Measurements from ENCODE around the gene FURIN. TPM values are rescaled to one million over a fixed set of nuclear protein-coding genes. Genes with fewer than 3 reads are reported as not detected.

Gene FURIN
- total and polyA plus RNA-seq, 2 experiments from 2014 or later = 67.9 to 98.9 TPM

DNA sequence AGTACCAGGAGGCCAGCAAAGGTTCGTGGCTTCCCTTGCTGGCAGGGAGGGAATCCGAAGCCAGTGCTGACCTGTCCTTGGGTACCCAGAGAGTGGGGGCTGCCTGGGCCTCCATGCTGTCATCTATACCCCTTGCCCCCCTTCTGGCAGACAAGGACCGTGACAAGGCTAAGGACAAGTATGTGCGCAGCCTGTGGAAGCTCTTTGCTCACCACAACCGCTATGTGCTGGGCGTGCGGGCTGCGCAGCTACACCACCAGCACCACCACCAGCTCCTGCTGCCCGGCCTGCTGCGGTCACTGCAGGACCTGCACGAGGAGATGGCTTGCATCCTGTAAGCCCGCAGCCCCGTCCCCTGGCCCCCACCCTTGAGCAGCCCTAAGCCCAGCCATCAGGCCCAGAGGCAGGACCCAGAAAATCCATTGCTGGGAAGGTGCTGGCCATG, 18.7 kb downstream of the FURIN start:
- Histone ChIP-seq H3K4me2 (no peak overlapping the region), H4K20me1 (ENCODE audit: insufficient read depth, poor library complexity, severe bottlenecking) (no peaks in the 10 kb centered on the region), H3K4me1 (ENCODE audit: insufficient read depth) (peaks cover 28% of the 10 kb centered on the region), H3K27me3 (no peaks in the 10 kb centered on the region), H3K27ac (no peak overlapping the region), H3K9me3 (ENCODE audit: low read depth) (no peaks in the 10 kb centered on the region), H3K4me3 (no peak overlapping the region), H2AFZ (no peak overlapping the region), H3K9me2 (replicated peaks; ENCODE audit: insufficient read depth) (no peaks in the 10 kb centered on the region), H3K36me3 (replicated peaks; ENCODE audit: insufficient read depth, low read depth) (no peaks in the 10 kb centered on the region), H3K79me2 (no peaks in the 10 kb centered on the region)
- WGBS (ENCODE audit: low lambda C conversion rate, missing lambda C conversion rate) = 96% methylated on average over 6 of the region's 13 CpGs
- DNase-seq (ENCODE audit: low spot score) = no peak
- TF ChIP-seq, protein P1, sequence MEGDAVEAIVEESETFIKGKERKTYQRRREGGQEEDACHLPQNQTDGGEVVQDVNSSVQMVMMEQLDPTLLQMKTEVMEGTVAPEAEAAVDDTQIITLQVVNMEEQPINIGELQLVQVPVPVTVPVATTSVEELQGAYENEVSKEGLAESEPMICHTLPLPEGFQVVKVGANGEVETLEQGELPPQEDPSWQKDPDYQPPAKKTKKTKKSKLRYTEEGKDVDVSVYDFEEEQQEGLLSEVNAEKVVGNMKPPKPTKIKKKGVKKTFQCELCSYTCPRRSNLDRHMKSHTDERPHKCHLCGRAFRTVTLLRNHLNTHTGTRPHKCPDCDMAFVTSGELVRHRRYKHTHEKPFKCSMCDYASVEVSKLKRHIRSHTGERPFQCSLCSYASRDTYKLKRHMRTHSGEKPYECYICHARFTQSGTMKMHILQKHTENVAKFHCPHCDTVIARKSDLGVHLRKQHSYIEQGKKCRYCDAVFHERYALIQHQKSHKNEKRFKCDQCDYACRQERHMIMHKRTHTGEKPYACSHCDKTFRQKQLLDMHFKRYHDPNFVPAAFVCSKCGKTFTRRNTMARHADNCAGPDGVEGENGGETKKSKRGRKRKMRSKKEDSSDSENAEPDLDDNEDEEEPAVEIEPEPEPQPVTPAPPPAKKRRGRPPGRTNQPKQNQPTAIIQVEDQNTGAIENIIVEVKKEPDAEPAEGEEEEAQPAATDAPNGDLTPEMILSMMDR (IDR thresholded peaks at IDR 0.05; ENCODE audit: poor library complexity) = no peak
- TF ChIP-seq EZH2 (IDR thresholded peaks at IDR 0.05; ENCODE audit: borderline replicate concordance) = no peak
- no peak for TF ChIP-seq EZH2phosphoT487 (IDR thresholded peaks at IDR 0.05; ENCODE audit: low read depth, severe bottlenecking, unreplicated experiment)

DNA sequence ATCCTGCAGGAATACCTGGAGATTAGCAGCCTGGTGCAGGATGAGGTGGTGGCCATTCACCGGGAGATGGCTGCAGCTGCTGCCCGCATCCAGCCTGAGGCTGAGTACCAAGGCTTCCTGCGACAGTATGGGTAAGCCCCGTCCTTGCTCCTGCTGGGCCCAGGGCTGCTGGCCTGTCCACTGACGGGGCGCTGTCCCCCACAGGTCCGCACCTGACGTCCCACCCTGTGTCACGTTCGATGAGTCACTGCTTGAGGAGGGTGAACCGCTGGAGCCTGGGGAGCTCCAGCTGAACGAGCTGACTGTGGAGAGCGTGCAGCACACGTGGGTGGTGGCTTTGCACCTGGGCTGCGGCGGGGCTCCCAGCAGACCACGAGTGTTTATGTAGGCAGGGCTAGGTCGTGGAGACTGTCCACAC, 20.9 kb downstream of the FURIN start:
- Histone ChIP-seq H2AFZ (no peak overlapping the region), H3K27ac (no peak overlapping the region), H3K4me1 (ENCODE audit: insufficient read depth) (peaks cover 15% of the 10 kb centered on the region), H3K9me2 (replicated peaks; ENCODE audit: insufficient read depth) (no peaks in the 10 kb centered on the region), H3K4me3 (no peak overlapping the region), H3K79me2 (no peaks in the 10 kb centered on the region), H3K4me2 (no peak overlapping the region), H3K9me3 (ENCODE audit: low read depth) (no peaks in the 10 kb centered on the region), H3K36me3 (replicated peaks; ENCODE audit: insufficient read depth, low read depth) (no peaks in the 10 kb centered on the region), H4K20me1 (ENCODE audit: insufficient read depth, poor library complexity, severe bottlenecking) (no peaks in the 10 kb centered on the region), H3K27me3 (no peaks in the 10 kb centered on the region)
- 89% methylated on average over 18 of the region's 18 CpGs for WGBS (ENCODE audit: low lambda C conversion rate, missing lambda C conversion rate)
- TF ChIP-seq EZH2phosphoT487 (IDR thresholded peaks at IDR 0.05; ENCODE audit: low read depth, severe bottlenecking, unreplicated experiment) (no peak), EZH2 (IDR thresholded peaks at IDR 0.05; ENCODE audit: borderline replicate concordance) (no peak)
- TF ChIP-seq, protein P1 (IDR thresholded peaks at IDR 0.05; ENCODE audit: poor library complexity) = no peak
- DNase-seq (ENCODE audit: low spot score) = no peak

DNA sequence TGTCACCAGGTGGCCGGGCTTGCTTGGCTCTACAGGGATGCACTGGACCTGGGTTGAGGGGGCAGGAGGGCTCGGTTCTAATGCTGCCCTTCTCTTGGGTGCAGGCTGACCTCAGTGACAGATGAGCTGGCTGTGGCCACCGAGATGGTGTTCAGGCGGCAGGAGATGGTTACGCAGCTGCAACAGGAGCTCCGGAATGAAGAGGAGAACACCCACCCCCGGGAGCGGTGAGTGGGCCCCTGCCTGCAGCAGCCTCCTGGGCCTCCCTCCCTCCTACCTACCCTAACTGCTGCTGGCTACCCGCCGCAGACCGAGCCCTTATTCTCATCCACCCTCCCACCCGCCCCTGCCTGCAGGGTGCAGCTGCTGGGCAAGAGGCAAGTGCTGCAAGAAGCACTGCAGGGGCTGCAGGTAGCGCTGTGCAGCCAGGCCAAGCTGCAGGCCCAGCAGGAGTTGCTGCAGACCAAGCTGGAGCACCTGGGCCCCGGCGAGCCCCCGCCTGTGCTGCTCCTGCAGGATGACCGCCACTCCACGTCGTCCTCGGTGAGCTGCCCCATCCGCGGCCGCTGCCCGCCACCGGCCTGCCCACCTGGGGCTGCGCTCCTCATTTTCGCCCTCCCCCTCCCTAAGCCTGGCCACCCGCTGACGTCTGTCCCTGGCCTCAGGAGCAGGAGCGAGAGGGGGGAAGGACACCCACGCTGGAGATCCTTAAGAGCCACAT, 21.5 kb downstream of the FURIN start:
- no peak for TF ChIP-seq EZH2phosphoT487 (IDR thresholded peaks at IDR 0.05; ENCODE audit: low read depth, severe bottlenecking, unreplicated experiment)
- Histone ChIP-seq H3K4me1 (ENCODE audit: insufficient read depth) (peaks cover 9% of the 10 kb centered on the region), H3K9me2 (replicated peaks; ENCODE audit: insufficient read depth) (no peaks in the 10 kb centered on the region), H2AFZ (no peak overlapping the region), H3K36me3 (replicated peaks; ENCODE audit: insufficient read depth, low read depth) (no peaks in the 10 kb centered on the region), H3K79me2 (no peaks in the 10 kb centered on the region), H3K4me3 (no peak overlapping the region), H3K27me3 (no peaks in the 10 kb centered on the region), H3K4me2 (no peak overlapping the region), H3K9me3 (ENCODE audit: low read depth) (no peaks in the 10 kb centered on the region), H3K27ac (no peak overlapping the region), H4K20me1 (ENCODE audit: insufficient read depth, poor library complexity, severe bottlenecking) (no peaks in the 10 kb centered on the region)
- DNase-seq (ENCODE audit: low spot score) = no peak
- 85% methylated on average over 19 of the region's 31 CpGs for WGBS (ENCODE audit: low lambda C conversion rate, missing lambda C conversion rate)

DNA sequence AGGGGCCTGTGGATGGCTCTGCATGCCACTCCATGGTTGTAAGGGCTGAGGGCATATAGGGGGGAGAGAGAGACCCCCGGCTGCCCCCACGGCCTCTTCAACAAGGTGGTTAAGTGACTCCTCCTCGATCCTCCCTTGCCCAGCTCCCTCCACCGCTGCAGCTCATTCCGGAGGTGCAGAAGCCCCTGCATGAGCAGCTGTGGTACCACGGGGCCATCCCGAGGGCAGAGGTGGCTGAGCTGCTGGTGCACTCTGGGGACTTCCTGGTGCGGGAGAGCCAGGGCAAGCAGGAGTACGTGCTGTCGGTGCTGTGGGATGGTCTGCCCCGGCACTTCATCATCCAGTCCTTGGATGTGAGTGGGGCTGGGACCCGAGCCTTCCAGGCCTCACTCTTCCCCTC, 22.5 kb downstream of the FURIN start:
- H3K9me2 ChIP-seq (replicated peaks; ENCODE audit: insufficient read depth) = no peaks in the 10 kb centered on the region
- peaks cover under 1% of the 10 kb centered on the region for H3K4me1 ChIP-seq (ENCODE audit: insufficient read depth)
- TF ChIP-seq EZH2phosphoT487 (IDR thresholded peaks at IDR 0.05; ENCODE audit: low read depth, severe bottlenecking, unreplicated experiment) (no peak), EZH2 (IDR thresholded peaks at IDR 0.05; ENCODE audit: borderline replicate concordance) (no peak)
- TF ChIP-seq, protein P1 (IDR thresholded peaks at IDR 0.05; ENCODE audit: poor library complexity) = no peak
- H3K9me3 ChIP-seq (ENCODE audit: low read depth) = no peaks in the 10 kb centered on the region
- H3K27ac ChIP-seq = no peak overlapping the region
- 93% methylated on average over 11 of the region's 12 CpGs for WGBS (ENCODE audit: low lambda C conversion rate, missing lambda C conversion rate)
- H3K36me3 ChIP-seq (replicated peaks; ENCODE audit: insufficient read depth, low read depth) = no peaks in the 10 kb centered on the region
- no peak overlapping the region for H3K4me2 ChIP-seq
- no peak for DNase-seq (ENCODE audit: low spot score)
- no peak overlapping the region for H3K4me3 ChIP-seq
- no peaks in the 10 kb centered on the region for H3K79me2 ChIP-seq
- no peaks in the 10 kb centered on the region for H3K27me3 ChIP-seq
- H4K20me1 ChIP-seq (ENCODE audit: insufficient read depth, poor library complexity, severe bottlenecking) = no peaks in the 10 kb centered on the region
- no peak overlapping the region for H2AFZ ChIP-seq
